HG02798 (cell line): ENCODE data around the gene SDF4.

ENCODE experiments used
- ATAC-seq: cut with Tn5 transposase; IDR thresholded peaks from one replicate; pipeline ENCODE4 v1.9.1; 2021; ENCODE audit warnings: mild to moderate bottlenecking; ENCODE audit not compliant: unreplicated experiment, poor library complexity

SDF4 gene

GRCh38 chr1:1216770-1217620 is 14.8 kb downstream of the SDF4 start:
- no peak for ATAC-seq

GRCh38 chr1:1215881-1216605 is 15.8 kb downstream of the SDF4 start:
- no peak for ATAC-seq

- no peak for ATAC-seq
Observed at GRCh38 chr1:1215080-1215676, 16.6 kb downstream of the SDF4 start.

- ATAC-seq = no peak
Observed at GRCh38 chr1:1213345-1214265, 18.2 kb downstream of the SDF4 start, which contains the start of gene TNFRSF4. Gene TNFRSF4, minus strand, starts transcription at chr1:1214153. Its CDS starts 26 bp downstream, at chr1:1214127.

DNA sequence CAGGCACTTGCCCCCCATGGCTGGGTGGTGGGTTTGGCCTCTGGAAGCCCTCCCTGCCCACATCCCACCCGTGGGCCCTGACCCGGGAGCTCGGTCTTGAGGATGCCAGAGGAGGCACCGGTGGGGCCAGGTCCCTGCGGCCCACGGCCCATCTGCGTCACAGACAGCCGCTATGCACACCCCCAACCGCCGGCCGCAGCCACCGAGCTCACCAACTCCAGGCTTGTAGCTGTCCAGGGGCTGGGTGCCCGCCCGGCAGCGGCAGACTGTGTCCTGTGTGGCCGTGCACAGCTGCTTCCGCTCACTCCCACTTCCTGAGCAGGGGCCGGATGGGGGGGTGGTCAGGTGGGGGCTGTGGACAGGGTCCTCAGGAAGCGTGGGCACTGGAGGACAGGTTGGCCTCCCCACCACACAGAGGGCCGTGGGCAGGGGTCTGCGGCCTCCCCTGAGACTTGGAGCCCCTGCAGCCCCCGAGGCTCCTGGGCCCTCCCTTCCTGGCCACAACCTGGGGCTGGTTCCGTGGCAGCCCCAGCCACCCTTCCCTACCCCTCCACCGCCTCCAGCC is 18.9 kb downstream of the SDF4 start:
- no peak for ATAC-seq

DNA sequence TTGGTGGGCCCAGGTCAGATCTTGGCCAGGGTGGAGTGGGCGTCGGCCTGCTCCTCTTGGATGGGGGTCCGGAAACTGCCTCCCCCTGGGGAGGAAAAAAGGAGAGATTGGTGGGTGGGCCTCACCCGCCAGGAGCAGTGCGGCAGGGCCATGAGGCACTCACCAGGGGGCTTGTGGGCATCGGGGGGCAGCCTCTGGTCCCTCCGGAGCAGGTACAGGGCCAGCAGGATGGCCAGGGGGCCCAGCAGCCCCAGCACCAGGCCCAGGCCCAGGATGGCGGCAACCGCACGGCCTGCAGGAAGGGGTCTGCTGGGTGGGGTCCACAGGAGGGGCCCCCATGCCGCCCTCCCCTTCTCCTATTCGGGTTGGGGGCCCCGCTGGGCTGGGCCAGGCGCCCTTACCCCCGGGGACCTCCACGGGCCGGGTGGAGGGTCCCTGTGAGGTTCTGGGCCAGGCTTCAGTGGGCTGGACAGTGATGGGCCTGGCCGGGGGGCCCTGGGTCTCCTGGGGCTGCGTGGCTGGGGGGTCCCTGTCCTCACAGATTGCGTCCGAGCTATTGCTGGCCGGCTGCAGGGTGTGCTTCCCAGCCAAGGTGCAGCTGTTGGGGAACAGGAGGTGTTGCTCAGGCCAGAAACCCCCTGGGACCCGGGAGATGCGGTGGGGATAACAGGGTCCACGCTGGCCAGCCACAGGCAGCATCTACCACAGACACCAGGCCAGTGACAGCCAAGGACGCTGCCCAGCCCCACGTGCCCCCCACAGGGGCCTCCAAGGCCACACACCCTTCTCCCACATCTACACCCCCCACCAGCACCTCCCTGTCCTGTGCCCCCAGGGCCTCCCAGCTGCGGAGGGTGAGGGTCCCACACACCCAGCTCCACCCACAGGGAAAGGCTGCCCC is 20.0 kb downstream of the SDF4 start:
- ATAC-seq = no peak

DNA sequence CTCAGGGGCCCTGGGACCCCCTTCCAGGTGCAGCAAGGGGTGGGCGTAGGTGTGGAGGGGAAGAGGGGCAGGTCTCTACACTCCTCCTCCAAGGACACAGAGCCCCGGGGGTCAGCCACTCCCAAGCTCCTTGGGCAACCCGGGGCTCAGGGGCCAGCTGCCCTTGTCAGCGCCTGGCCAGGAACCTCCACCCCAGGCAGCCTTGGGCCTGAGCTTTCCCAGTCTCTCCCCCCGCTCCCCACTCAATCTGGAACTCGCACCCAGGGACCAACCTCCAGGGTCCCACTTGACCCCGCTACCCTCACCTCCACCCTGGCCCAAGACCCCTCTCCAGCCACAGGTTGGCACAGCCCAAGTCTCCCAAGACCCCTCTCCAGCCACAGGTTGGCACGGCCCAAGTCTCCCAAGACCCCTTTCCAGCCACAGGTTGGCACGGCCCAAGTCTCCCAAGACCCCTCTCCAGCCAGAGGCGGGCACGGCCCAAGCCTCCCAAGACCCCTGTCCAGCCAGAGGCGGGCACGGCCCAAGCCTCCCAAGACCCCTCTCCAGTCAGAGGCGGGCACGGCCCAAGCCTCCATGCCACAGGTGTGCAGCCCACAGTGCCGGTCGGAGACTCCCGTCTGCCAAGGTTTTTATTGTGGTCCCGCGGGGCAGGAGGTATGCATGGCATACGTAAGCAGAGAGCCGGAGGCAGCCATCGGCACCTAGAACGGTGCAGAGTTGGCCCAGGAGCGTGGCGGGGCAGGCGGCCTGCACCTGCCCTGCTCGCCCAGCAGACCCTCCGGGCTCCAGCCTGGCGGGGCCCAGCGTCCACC is 20.9 kb downstream of the SDF4 start:
- no peak for ATAC-seq

GRCh38 chr1:1208713-1209433 is 22.9 kb downstream of the SDF4 start:
- no peak for ATAC-seq

DNA sequence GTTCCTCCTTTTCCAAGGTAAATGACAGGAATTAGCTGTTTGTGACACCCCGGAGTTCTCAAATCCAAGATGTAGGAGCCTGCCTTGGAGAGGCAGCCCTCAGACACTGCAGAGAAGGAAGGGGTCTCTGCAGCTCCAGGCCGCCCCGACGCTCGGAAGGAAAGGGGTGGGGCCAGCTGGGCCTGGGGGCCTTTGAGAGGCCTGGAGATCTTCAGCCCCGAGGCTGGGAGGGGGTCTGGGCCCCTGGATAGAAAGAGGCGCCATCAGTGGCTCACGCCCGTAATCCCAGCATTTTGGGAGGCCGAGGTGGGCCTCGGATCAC is 24.3 kb downstream of the SDF4 start:
- ATAC-seq = no peak

GRCh38 chr1:1206966-1207531 is 24.8 kb downstream of the SDF4 start:
- ATAC-seq = no peak

- ATAC-seq = peak; percentile 31
Observed at GRCh38 chr1:1206376-1206965, 25.3 kb downstream of the SDF4 start, which contains the start of gene TNFRSF18. Gene TNFRSF18, minus strand, starts transcription at chr1:1206592. Its CDS starts 21 bp downstream, at chr1:1206571.

DNA sequence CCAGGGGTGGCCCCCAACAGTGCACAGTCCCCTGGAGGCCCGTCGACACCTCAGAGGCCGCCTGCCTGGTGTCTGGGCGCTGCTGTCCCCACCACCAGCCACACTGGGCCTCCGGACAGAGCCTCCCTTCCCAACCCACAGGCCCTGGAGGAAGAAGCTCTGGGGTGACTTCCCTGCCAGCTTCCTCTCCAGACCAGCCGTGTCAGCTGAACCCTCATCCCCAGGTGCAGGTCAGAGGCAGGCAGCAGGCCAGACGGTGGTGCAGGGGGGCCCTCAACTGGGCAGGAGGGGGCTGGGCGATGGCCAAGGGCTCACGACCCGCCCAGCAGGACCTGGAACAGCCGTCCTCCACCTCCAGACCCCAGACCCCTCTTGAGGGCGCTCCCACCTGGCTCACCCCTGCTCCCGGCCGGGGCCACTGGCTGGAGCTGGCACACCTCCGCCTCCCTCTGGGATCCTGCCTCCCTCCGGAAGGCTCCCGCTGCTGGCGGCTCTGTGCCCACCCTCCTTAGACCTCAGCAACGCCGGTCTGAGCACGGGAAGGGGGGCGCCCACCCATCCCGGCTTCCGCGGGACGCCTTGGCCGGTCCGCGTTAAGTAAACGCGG is 25.9 kb downstream of the SDF4 start:
- ATAC-seq = no peak

DNA sequence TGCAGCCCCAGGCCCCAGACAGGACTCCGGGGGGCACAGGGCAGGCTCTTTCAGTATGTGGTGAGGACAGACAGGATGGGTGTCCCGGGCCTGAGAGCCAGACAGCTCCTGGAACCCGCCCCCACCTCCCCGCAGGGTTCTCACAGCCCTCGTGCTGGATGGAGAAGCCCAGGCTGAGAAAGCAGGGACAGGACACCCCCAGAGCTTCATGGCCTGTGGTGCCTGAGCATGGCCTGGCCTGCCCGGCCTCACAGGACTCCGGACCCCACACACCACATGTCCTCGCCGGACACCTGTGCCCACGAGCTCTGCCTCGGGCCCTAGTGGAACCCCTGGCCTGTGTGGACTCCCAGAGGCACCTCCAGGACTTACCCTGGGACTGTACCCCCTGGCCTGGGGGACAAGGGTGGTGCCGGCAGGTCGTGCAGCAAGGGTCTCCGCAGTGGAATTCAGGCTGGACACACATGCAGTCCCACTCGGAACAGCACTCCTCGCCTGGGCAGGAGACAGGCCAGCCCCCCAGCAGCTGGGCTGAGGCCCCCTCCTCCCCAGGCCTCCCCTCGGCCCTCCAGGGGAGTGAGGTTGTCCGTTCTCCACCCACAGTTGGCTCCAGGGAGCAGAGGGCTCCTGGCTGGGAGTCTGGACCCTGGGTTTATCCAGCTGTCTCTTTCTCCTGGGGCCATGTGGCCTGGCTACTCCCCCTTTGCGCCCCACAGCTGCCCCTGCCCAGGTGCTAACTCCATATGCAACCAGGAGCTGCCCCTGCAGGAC is 26.6 kb downstream of the SDF4 start:
- ATAC-seq = no peak

- ATAC-seq = no peak
Observed at GRCh38 chr1:1204425-1204920, 27.3 kb downstream of the SDF4 start.
